Thyroid gland (tissue), 4 donors: ENCODE data around the gene APMAP. TPM values are rescaled to one million over a fixed set of nuclear protein-coding genes. Genes with fewer than 3 reads are reported as not detected.
A peak's percentile ranks its signal among the peaks of the same experiment; 100 is the strongest.

Experiments used
- DNase-seq, 2 donors: peaks; one replicate each; pipeline ENCODE4 v3.0.0-alpha.2; 2019
- H3K27ac ChIP-seq, 3 donors: fragments of 200-600 bp; sonication (generic); 1 replicate in 2 of 3; 2 replicates in 1 of 3; pipeline ENCODE4 v1.5.1; 2016 to 2019; ENCODE audit warnings: mild to moderate bottlenecking in 1 of 3, moderate library complexity in 1 of 3
- H3K27me3 ChIP-seq: fragments of 200-600 bp; sonication (generic); one replicate; pipeline ENCODE4 v1.5.1; 2019
- H3K36me3 ChIP-seq, 2 donors: fragments of 200-600 bp; sonication (generic); one replicate each; pipeline ENCODE4 v1.5.1; 2016 to 2019
- H3K4me1 ChIP-seq, 2 donors: fragments of 200-600 bp; sonication (generic); one replicate each; pipeline ENCODE4 v1.5.1; 2017 to 2019
- H3K4me3 ChIP-seq, 3 donors: fragments of 200-600 bp; sonication (generic); replicated peaks in 1 of 3; 1 replicate in 2 of 3; 2 replicates in 1 of 3; pipeline ENCODE4 v1.5.1; 2016; ENCODE audit warnings: mild to moderate bottlenecking in 1 of 3
- H3K9me3 ChIP-seq: fragments of 200-600 bp; sonication (generic); one replicate; pipeline ENCODE4 v1.5.1; 2017
- CTCF ChIP-seq, 6 experiments: fragments of 200-600 bp in 3 of 6; fragments of 450-650 bp in 3 of 6; sonication (generic) in 3 of 6; IDR thresholded peaks; one replicate each; pipeline ENCODE4 v1.5.1; 2016 to 2019; ENCODE audit warnings: antibody characterized with exemption in 6 of 6, mild to moderate bottlenecking in 2 of 6, inconsistent platforms in 1 of 6, moderate library complexity in 1 of 6
- POLR2A ChIP-seq, 2 donors: fragments of 450-650 bp; IDR thresholded peaks; one replicate each; pipeline ENCODE4 v1.6.1; 2017; ENCODE audit warnings: antibody characterized with exemption in 2 of 2, mild to moderate bottlenecking in 2 of 2, moderate library complexity in 1 of 2
- WGBS, 2 donors: methylation state at CpG; one replicate each; pipeline ENCODE4 v1.1.5; 2017; 5-methylcytosine and 5-hydroxymethylcytosine counted together
- intact Hi-C: fragments of 100-400 bp; cut with DNase I; formaldehyde crosslinking; loops from one replicate; pipeline ENCODE4 v1.15.1; 2023
- total RNA-seq, 4 donors: library from RNA; depleted of rRNA; stranded (reverse); fragments of >200 nt; gene quantifications; one replicate each; pipeline ENCODE4 v1.2.3, GENCODE V29; 2016

The APMAP gene
- total RNA-seq, 4 donors from 2014 or later, result 171 to 205 (median 186) TPM

GRCh38 chr20:24957326-24958016 lies 35.1 kb downstream of the APMAP start:
- Histone ChIP-seq H3K4me3 (no peak overlapping the region), H3K27me3 (no peaks in the 10 kb centered on the region), H3K27ac (no peak overlapping the region), H3K9me3 (no peaks in the 10 kb centered on the region), H3K36me3 (peaks cover 25 to 26% of the 10 kb centered on the region in 2 donors), H3K4me1 (peaks cover 0 to 3% of the 10 kb centered on the region in 2 donors)
- peak in 1 of 2 donors; percentile 35 for DNase-seq
- WGBS, 2 donors, result 88 to 89% methylated on average over 16 to 17 of the region's 18 CpGs
- intact Hi-C loops, result no loop called here
- TF ChIP-seq CTCF (IDR thresholded peaks at IDR 0.05), result no peak
- no peak for TF ChIP-seq POLR2A (IDR thresholded peaks at IDR 0.05)

GRCh38 chr20:24956001-24956841 lies 36.3 kb downstream of the APMAP start:
- WGBS, 2 donors, result 93 to 94% methylated on average over 17 to 20 of the region's 22 CpGs
- no peaks in the 10 kb centered on the region for H3K9me3 ChIP-seq
- DNase-seq, result no peak
- peaks cover 0 to 3% of the 10 kb centered on the region in 2 donors for H3K4me1 ChIP-seq
- no peaks in the 10 kb centered on the region for H3K27me3 ChIP-seq
- intact Hi-C loops, result no loop called here
- no peak for TF ChIP-seq POLR2A (IDR thresholded peaks at IDR 0.05)
- TF ChIP-seq CTCF (IDR thresholded peaks at IDR 0.05), result no peak
- H3K4me3 ChIP-seq, result no peak overlapping the region
- peaks cover 17 to 26% of the 10 kb centered on the region in 2 donors for H3K36me3 ChIP-seq
- H3K27ac ChIP-seq, result no peak overlapping the region

GRCh38 chr20:24955045-24955444 lies 37.5 kb downstream of the APMAP start:
- Histone ChIP-seq H3K27me3 (no peaks in the 10 kb centered on the region), H3K27ac (no peak overlapping the region), H3K4me3 (no peak overlapping the region), H3K36me3 (peaks cover 11 to 19% of the 10 kb centered on the region in 2 donors), H3K4me1 (peaks cover 0 to 3% of the 10 kb centered on the region in 2 donors), H3K9me3 (no peaks in the 10 kb centered on the region)
- WGBS, 2 donors, result 76 to 81% methylated on average over 3 of the region's 3 CpGs
- TF ChIP-seq CTCF (IDR thresholded peaks at IDR 0.05) (no peak), POLR2A (IDR thresholded peaks at IDR 0.05) (no peak)
- intact Hi-C loops, result no loop called here
- DNase-seq, result no peak

- Histone ChIP-seq H3K27ac (no peak overlapping the region), H3K27me3 (no peaks in the 10 kb centered on the region), H3K9me3 (no peaks in the 10 kb centered on the region), H3K4me3 (no peak overlapping the region), H3K36me3 (peaks cover 7 to 14% of the 10 kb centered on the region in 2 donors), H3K4me1 (peaks cover 0 to 3% of the 10 kb centered on the region in 2 donors)
- TF ChIP-seq POLR2A (IDR thresholded peaks at IDR 0.05) (no peak), CTCF (IDR thresholded peaks at IDR 0.05) (no peak)
- DNase-seq, result no peak
- 85 to 86% methylated on average over 2 of the region's 2 CpGs for WGBS, 2 donors
- intact Hi-C loops, result no loop called here
These were observed 38.0 kb downstream of the APMAP start for GRCh38 chr20:24954566-24954965.

- Histone ChIP-seq H3K4me3 (no peak overlapping the region), H3K36me3 (peaks cover 4 to 14% of the 10 kb centered on the region in 2 donors), H3K27ac (no peak overlapping the region), H3K4me1 (peaks cover 0 to 3% of the 10 kb centered on the region in 2 donors), H3K9me3 (no peaks in the 10 kb centered on the region), H3K27me3 (no peaks in the 10 kb centered on the region)
- no peak for DNase-seq
- intact Hi-C loops, result no loop called here
- TF ChIP-seq POLR2A (IDR thresholded peaks at IDR 0.05) (no peak), CTCF (IDR thresholded peaks at IDR 0.05) (no peak)
- 68 to 73% methylated on average over 7 to 8 of the region's 8 CpGs for WGBS, 2 donors
These were observed 38.4 kb downstream of the APMAP start for GRCh38 chr20:24954151-24954550.
